ENCODE results near the gene FOXL2NB. TPM values are rescaled to one million over a fixed set of nuclear protein-coding genes. Genes with fewer than 3 reads are reported as not detected.

Gene FOXL2NB
- total and polyA plus RNA-seq, 9 donors: 0.05 to 0.13 (median 0.08) TPM; not detected in 5

GRCh38 chr3:138964264-138964663 is 17.2 kb downstream of the FOXL2NB start:
- Histone ChIP-seq H3K9me3 (replicated peaks; ENCODE audit: control insufficient read depth, low read depth, low read length) (no peaks in the 10 kb centered on the region), H3K4me1 (ENCODE audit: control insufficient read depth, insufficient read depth, low read length) (peaks cover 4% of the 10 kb centered on the region), H3K4me3 (ENCODE audit: low read length) (no peak overlapping the region), H3K27ac (ENCODE audit: low read length) (no peak overlapping the region), H3K36me3 (ENCODE audit: control insufficient read depth, insufficient read depth, low read length) (no peaks in the 10 kb centered on the region), H3K27me3 (ENCODE audit: control insufficient read depth, insufficient read depth, low read length) (peaks cover 33% of the 10 kb centered on the region)
- WGBS (ENCODE audit: insufficient coverage): no CpG with 5 or more reads among the region's 2 CpGs
- DNase-seq: no peak

GRCh38 chr3:138964923-138965322 is 17.9 kb downstream of the FOXL2NB start:
- no peak overlapping the region for H3K27ac ChIP-seq (ENCODE audit: low read length)
- peaks cover 4% of the 10 kb centered on the region for H3K4me1 ChIP-seq (ENCODE audit: control insufficient read depth, insufficient read depth, low read length)

GRCh38 chr3:138971766-138972320 is 24.8 kb downstream of the FOXL2NB start:
- Histone ChIP-seq H3K9me3 (replicated peaks; ENCODE audit: control insufficient read depth, low read depth, low read length) (no peaks in the 10 kb centered on the region), H3K27me3 (ENCODE audit: control insufficient read depth, insufficient read depth, low read length) (peaks cover 3% of the 10 kb centered on the region), H3K4me3 (ENCODE audit: low read length) (no peak overlapping the region), H3K27ac (ENCODE audit: low read length) (no peak overlapping the region), H3K36me3 (ENCODE audit: control insufficient read depth, insufficient read depth, low read length) (no peaks in the 10 kb centered on the region), H3K4me1 (ENCODE audit: control insufficient read depth, insufficient read depth, low read length) (no peaks in the 10 kb centered on the region)
- DNase-seq: no peak
- WGBS (ENCODE audit: insufficient coverage): 35% methylated on average over 3 of the region's 6 CpGs

More at GRCh38 chr3:138964923-138965322, 17.9 kb downstream of the FOXL2NB start:
- DNase-seq: no peak
- Histone ChIP-seq H3K9me3 (replicated peaks; ENCODE audit: control insufficient read depth, low read depth, low read length) (no peaks in the 10 kb centered on the region), H3K27me3 (ENCODE audit: control insufficient read depth, insufficient read depth, low read length) (peaks cover 26% of the 10 kb centered on the region), H3K4me3 (ENCODE audit: low read length) (no peak overlapping the region), H3K36me3 (ENCODE audit: control insufficient read depth, insufficient read depth, low read length) (no peaks in the 10 kb centered on the region)

GRCh38 chr3:138972941-138973340 is 25.9 kb downstream of the FOXL2NB start:
- 83% methylated on average over 4 of the region's 5 CpGs for WGBS (ENCODE audit: insufficient coverage)
- H3K27ac ChIP-seq (ENCODE audit: low read length): no peak overlapping the region

GRCh38 chr3:138974462-138974861 is 27.4 kb downstream of the FOXL2NB start:
- DNase-seq: no peak
- Histone ChIP-seq H3K27ac (ENCODE audit: low read length) (no peak overlapping the region), H3K4me1 (ENCODE audit: control insufficient read depth, insufficient read depth, low read length) (no peaks in the 10 kb centered on the region), H3K36me3 (ENCODE audit: control insufficient read depth, insufficient read depth, low read length) (no peaks in the 10 kb centered on the region), H3K27me3 (ENCODE audit: control insufficient read depth, insufficient read depth, low read length) (no peaks in the 10 kb centered on the region), H3K4me3 (ENCODE audit: low read length) (no peak overlapping the region), H3K9me3 (replicated peaks; ENCODE audit: control insufficient read depth, low read depth, low read length) (no peaks in the 10 kb centered on the region)
- 88% methylated on average over 4 of the region's 5 CpGs for WGBS (ENCODE audit: insufficient coverage)

More at GRCh38 chr3:138972941-138973340, 25.9 kb downstream of the FOXL2NB start:
- no peaks in the 10 kb centered on the region for H3K36me3 ChIP-seq (ENCODE audit: control insufficient read depth, insufficient read depth, low read length)
- H3K4me1 ChIP-seq (ENCODE audit: control insufficient read depth, insufficient read depth, low read length): no peaks in the 10 kb centered on the region
- H3K9me3 ChIP-seq (replicated peaks; ENCODE audit: control insufficient read depth, low read depth, low read length): no peaks in the 10 kb centered on the region
- H3K27me3 ChIP-seq (ENCODE audit: control insufficient read depth, insufficient read depth, low read length): peaks cover 3% of the 10 kb centered on the region
- H3K4me3 ChIP-seq (ENCODE audit: low read length): no peak overlapping the region
- no peak for DNase-seq

- DNase-seq: no peak
- Histone ChIP-seq H3K36me3 (ENCODE audit: control insufficient read depth, insufficient read depth, low read length) (no peaks in the 10 kb centered on the region), H3K27ac (ENCODE audit: low read length) (no peak overlapping the region), H3K27me3 (ENCODE audit: control insufficient read depth, insufficient read depth, low read length) (no peaks in the 10 kb centered on the region), H3K4me3 (ENCODE audit: low read length) (no peak overlapping the region), H3K4me1 (ENCODE audit: control insufficient read depth, insufficient read depth, low read length) (peaks cover 5% of the 10 kb centered on the region), H3K9me3 (replicated peaks; ENCODE audit: control insufficient read depth, low read depth, low read length) (no peaks in the 10 kb centered on the region)
- 92% methylated on average over 2 of the region's 8 CpGs for WGBS (ENCODE audit: insufficient coverage)
Observed at GRCh38 chr3:138975351-138975750, 28.3 kb downstream of the FOXL2NB start.

GRCh38 chr3:138976047-138976446 is 29.0 kb downstream of the FOXL2NB start:
- Histone ChIP-seq H3K9me3 (replicated peaks; ENCODE audit: control insufficient read depth, low read depth, low read length) (no peaks in the 10 kb centered on the region), H3K36me3 (ENCODE audit: control insufficient read depth, insufficient read depth, low read length) (no peaks in the 10 kb centered on the region), H3K4me3 (ENCODE audit: low read length) (no peak overlapping the region), H3K4me1 (ENCODE audit: control insufficient read depth, insufficient read depth, low read length) (peaks cover 5% of the 10 kb centered on the region), H3K27me3 (ENCODE audit: control insufficient read depth, insufficient read depth, low read length) (peaks cover 1% of the 10 kb centered on the region), H3K27ac (ENCODE audit: low read length) (no peak overlapping the region)
- no peak for DNase-seq

- no peak overlapping the region for H3K27ac ChIP-seq (ENCODE audit: low read length)
- no peak for DNase-seq
- H3K4me3 ChIP-seq (ENCODE audit: low read length): no peak overlapping the region
- no peaks in the 10 kb centered on the region for H3K9me3 ChIP-seq (replicated peaks; ENCODE audit: control insufficient read depth, low read depth, low read length)
- H3K4me1 ChIP-seq (ENCODE audit: control insufficient read depth, insufficient read depth, low read length): peaks cover 1% of the 10 kb centered on the region
- H3K27me3 ChIP-seq (ENCODE audit: control insufficient read depth, insufficient read depth, low read length): peaks cover 4% of the 10 kb centered on the region
- no peaks in the 10 kb centered on the region for H3K36me3 ChIP-seq (ENCODE audit: control insufficient read depth, insufficient read depth, low read length)
- WGBS (ENCODE audit: insufficient coverage): no CpG with 5 or more reads among the region's 3 CpGs
Observed at GRCh38 chr3:138984816-138985215, 37.8 kb downstream of the FOXL2NB start.

- DNase-seq: no peak
- no peak overlapping the region for H3K27ac ChIP-seq (ENCODE audit: low read length)
- peaks cover 4% of the 10 kb centered on the region for H3K27me3 ChIP-seq (ENCODE audit: control insufficient read depth, insufficient read depth, low read length)
- H3K4me3 ChIP-seq (ENCODE audit: low read length): no peak overlapping the region
- H3K9me3 ChIP-seq (replicated peaks; ENCODE audit: control insufficient read depth, low read depth, low read length): no peaks in the 10 kb centered on the region
- 50% methylated on average over 1 of the region's 4 CpGs for WGBS (ENCODE audit: insufficient coverage)
- no peaks in the 10 kb centered on the region for H3K36me3 ChIP-seq (ENCODE audit: control insufficient read depth, insufficient read depth, low read length)
- no peaks in the 10 kb centered on the region for H3K4me1 ChIP-seq (ENCODE audit: control insufficient read depth, insufficient read depth, low read length)
Observed at GRCh38 chr3:138985932-138986331, 38.9 kb downstream of the FOXL2NB start.

- no peak for DNase-seq
- no peaks in the 10 kb centered on the region for H3K4me1 ChIP-seq (ENCODE audit: control insufficient read depth, insufficient read depth, low read length)
- H3K36me3 ChIP-seq (ENCODE audit: control insufficient read depth, insufficient read depth, low read length): no peaks in the 10 kb centered on the region
- H3K9me3 ChIP-seq (replicated peaks; ENCODE audit: control insufficient read depth, low read depth, low read length): no peaks in the 10 kb centered on the region
- H3K27ac ChIP-seq (ENCODE audit: low read length): no peak overlapping the region
- H3K27me3 ChIP-seq (ENCODE audit: control insufficient read depth, insufficient read depth, low read length): no peaks in the 10 kb centered on the region
- H3K4me3 ChIP-seq (ENCODE audit: low read length): no peak overlapping the region
- no CpG with 5 or more reads among the region's 2 CpGs for WGBS (ENCODE audit: insufficient coverage)
Observed at GRCh38 chr3:138987181-138987580, 40.2 kb downstream of the FOXL2NB start.

GRCh38 chr3:138995706-138996105 is 48.7 kb downstream of the FOXL2NB start:
- Histone ChIP-seq H3K36me3 (ENCODE audit: control insufficient read depth, insufficient read depth, low read length) (no peaks in the 10 kb centered on the region), H3K9me3 (replicated peaks; ENCODE audit: control insufficient read depth, low read depth, low read length) (no peaks in the 10 kb centered on the region), H3K4me3 (ENCODE audit: low read length) (no peak overlapping the region), H3K27ac (ENCODE audit: low read length) (no peak overlapping the region), H3K27me3 (ENCODE audit: control insufficient read depth, insufficient read depth, low read length) (no peaks in the 10 kb centered on the region), H3K4me1 (ENCODE audit: control insufficient read depth, insufficient read depth, low read length) (no peaks in the 10 kb centered on the region)
- no CpG with 5 or more reads among the region's 1 CpG for WGBS (ENCODE audit: insufficient coverage)
- DNase-seq: no peak

Measured in muscle of leg (tissue), 11 donors.